Transverse colon (tissue), 4 donors: ENCODE results near the gene PSORS1C2. TPM values are rescaled to one million over a fixed set of nuclear protein-coding genes. Genes with fewer than 3 reads are reported as not detected.

Experiments used
- DNase-seq: peaks from one replicate; pipeline ENCODE4 v3.0.0-alpha.2; 2019
- H3K27ac ChIP-seq, 4 donors: fragments of 200-600 bp; sonication (generic); 2 replicates each; pipeline ENCODE4 v1.5.1; 2016 to 2018; ENCODE audit warnings: inconsistent platforms in 4 of 4
- H3K27me3 ChIP-seq: fragments of 200-600 bp; sonication (generic); 2 replicates; pipeline ENCODE4 v1.5.1; 2017; ENCODE audit warnings: inconsistent platforms
- H3K36me3 ChIP-seq, 4 donors: fragments of 200-600 bp; sonication (generic); 2 replicates each; pipeline ENCODE4 v1.5.1; 2017 to 2019; ENCODE audit warnings: inconsistent platforms in 4 of 4
- H3K4me1 ChIP-seq, 4 donors: fragments of 200-600 bp; sonication (generic); 2 replicates each; pipeline ENCODE4 v1.5.1; 2017 to 2020; ENCODE audit warnings: inconsistent platforms in 4 of 4
- H3K4me3 ChIP-seq, 4 donors: fragments of 200-600 bp; sonication (generic); 1 replicate in 1 of 4; 2 replicates in 3 of 4; pipeline versions ENCODE4 v1.5.1 to v1.6.1; 2017 to 2019; ENCODE audit warnings: inconsistent platforms in 4 of 4
- H3K9me3 ChIP-seq, 2 donors: fragments of 200-600 bp; sonication (generic); 2 replicates each; pipeline ENCODE4 v1.5.1; 2017 to 2019; ENCODE audit warnings: inconsistent platforms in 2 of 2
- CTCF ChIP-seq, 5 experiments: fragments of 200-600 bp in 3 of 5; fragments of 450-650 bp in 2 of 5; sonication (generic) in 3 of 5; IDR thresholded peaks; 1 replicate in 2 of 5; 2 replicates in 3 of 5; pipeline ENCODE4 v1.5.1; 2016 to 2017; ENCODE audit warnings: antibody characterized with exemption in 5 of 5, inconsistent platforms in 3 of 5, mild to moderate bottlenecking in 2 of 5, moderate library complexity in 1 of 5
- EP300 ChIP-seq: sonication (generic); formaldehyde crosslinking; IDR thresholded peaks from one replicate; pipeline ENCODE4 v1.6.1; 2017; ENCODE audit warnings: antibody characterized with exemption, low read depth
- POLR2A ChIP-seq: fragments of 450-650 bp; IDR thresholded peaks from one replicate; pipeline ENCODE4 v1.6.1; 2016; ENCODE audit warnings: antibody characterized with exemption, mild to moderate bottlenecking, moderate library complexity
- POLR2AphosphoS5 ChIP-seq, 3 donors: sonication (generic); formaldehyde crosslinking; IDR thresholded peaks; one replicate each; pipeline ENCODE4 v1.6.1; 2016; ENCODE audit warnings: antibody characterized with exemption in 3 of 3
- WGBS, 2 donors: methylation state at CpG; one replicate each; pipeline ENCODE4 v1.1.5; 2018; ENCODE audit warnings: low coverage in 1 of 2; 5-methylcytosine and 5-hydroxymethylcytosine counted together
- in situ Hi-C, 4 donors: fragments of 200-750 bp; cut with MboI; loops; one replicate each; pipeline versions ENCODE4 v1.15.0 to v1.15.1; 2017; ENCODE audit warnings: low sequenced_read_pairs in 3 of 4, low pct_ligation_motif_present in 1 of 4, low pct_unique_long_range_greater_than_20kb in 1 of 4
- intact Hi-C: fragments of 100-400 bp; cut with DNase I; formaldehyde crosslinking; loops from one replicate; pipeline ENCODE4 v1.15.1; 2023; ENCODE audit warnings: low total_unique reads
- small RNA-seq, 4 donors: library from RNA; depleted of rRNA; stranded (forward); fragments of <200 nt; gene quantifications; one replicate each; pipeline ENCODE3, GENCODE V24; 2016
- total RNA-seq, 4 donors: library from RNA; depleted of rRNA; stranded (reverse); fragments of >200 nt; gene quantifications; one replicate each; pipeline ENCODE4 v1.1.0, GENCODE V29; 2016

Gene PSORS1C2
- total RNA-seq, 4 donors from 2014 or later = not detected

- in situ Hi-C loops = loop anchor here in 1 of 4 donors (25.0 kb wide), 1 partner anchor 630 kb away; no protein-coding TSS in a partner anchor
Observed at GRCh38 chr6:31092238-31092637, 46.6 kb downstream of the PSORS1C2 start.

DNA sequence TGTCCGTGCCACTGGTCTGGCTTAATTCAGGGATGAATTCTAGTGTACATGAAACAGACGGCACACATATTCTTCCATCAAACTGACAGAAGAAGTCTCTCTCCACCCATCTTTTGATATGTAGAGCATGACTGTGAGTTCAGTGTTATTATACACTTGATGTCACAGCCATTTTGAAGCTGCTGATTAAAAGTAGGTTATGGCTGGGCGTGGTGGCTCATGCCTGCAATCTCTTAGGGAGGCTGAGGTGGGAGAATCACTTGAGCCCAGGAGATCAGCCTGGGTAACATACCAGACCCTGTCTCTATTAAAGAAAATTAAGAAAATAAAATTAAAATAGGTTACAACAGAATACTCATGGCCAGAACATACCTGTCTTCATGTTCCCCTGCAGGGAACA, 47.2 kb downstream of the PSORS1C2 start:
- no peaks in the 10 kb centered on the region for H3K27me3 ChIP-seq
- no peaks in the 10 kb centered on the region for H3K36me3 ChIP-seq
- H3K9me3 ChIP-seq = no peaks in the 10 kb centered on the region
- H3K27ac ChIP-seq = peak overlapping the region in 1 of 4 donors; percentile 4
- TF ChIP-seq CTCF (IDR thresholded peaks at IDR 0.05) (no peak), POLR2AphosphoS5 (IDR thresholded peaks at IDR 0.05) (no peak), POLR2A (no peak), EP300 (no peak)
- peak; percentile 33 for DNase-seq
- no peak overlapping the region for H3K4me3 ChIP-seq
- in situ Hi-C loops (loop anchor here in 1 of 4 donors (25.0 kb wide), 1 partner anchor 629 kb away; no protein-coding TSS in a partner anchor), intact Hi-C loops (no loop called here)
- WGBS, 2 donors = 23 to 31% methylated on average over 3 of the region's 3 CpGs
- peaks cover 0 to 47% (median 13%) of the 10 kb centered on the region in 4 donors for H3K4me1 ChIP-seq

More at GRCh38 chr6:31092238-31092637, 46.6 kb downstream of the PSORS1C2 start:
- Histone ChIP-seq H3K9me3 (no peaks in the 10 kb centered on the region), H3K4me1 (peaks cover 0 to 44% (median 13%) of the 10 kb centered on the region in 4 donors), H3K27me3 (no peaks in the 10 kb centered on the region), H3K4me3 (no peak overlapping the region), H3K36me3 (no peaks in the 10 kb centered on the region), H3K27ac (no peak overlapping the region)
- intact Hi-C loops = no loop called here
- TF ChIP-seq POLR2A = no peak
- 87 to 90% methylated on average over 2 of the region's 2 CpGs for WGBS, 2 donors
- DNase-seq = no peak

DNA sequence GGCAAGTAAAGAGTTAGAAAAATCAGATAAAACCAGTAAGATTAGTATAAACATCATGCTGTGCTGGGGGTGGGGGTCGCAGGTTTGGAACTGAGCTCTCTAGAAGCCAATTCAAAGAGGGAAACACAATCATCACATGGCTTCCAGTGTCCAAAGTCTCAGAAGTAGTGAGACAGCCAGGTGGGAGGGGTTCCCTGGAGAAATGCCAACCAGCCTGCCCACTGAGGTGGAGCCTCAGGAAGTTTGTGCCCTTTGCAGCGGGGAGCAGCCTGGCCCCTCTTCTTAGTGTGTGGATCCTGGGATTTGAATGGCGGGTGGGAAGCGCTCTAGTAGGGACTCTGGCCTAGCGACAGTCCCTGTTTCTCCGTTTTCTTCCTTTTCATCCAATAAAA, 47.9 kb downstream of the PSORS1C2 start:
- intact Hi-C loops (no loop called here), in situ Hi-C loops (loop anchor here in 1 of 4 donors (25.0 kb wide), 1 partner anchor 629 kb away; no protein-coding TSS in a partner anchor)
- 50 to 84% methylated on average over 1 to 6 of the region's 6 CpGs for WGBS, 2 donors
- Histone ChIP-seq H3K36me3 (no peaks in the 10 kb centered on the region), H3K4me1 (peaks cover 0 to 47% (median 13%) of the 10 kb centered on the region in 4 donors), H3K27me3 (no peaks in the 10 kb centered on the region), H3K4me3 (no peak overlapping the region), H3K27ac (peak overlapping the region in 1 of 4 donors; percentile 13), H3K9me3 (no peaks in the 10 kb centered on the region)
- DNase-seq = peak; percentile 63
- TF ChIP-seq POLR2AphosphoS5 (IDR thresholded peaks at IDR 0.05) = no peak
- TF ChIP-seq POLR2A = no peak
- no peak for TF ChIP-seq CTCF (IDR thresholded peaks at IDR 0.05)
- TF ChIP-seq EP300 = no peak

DNA sequence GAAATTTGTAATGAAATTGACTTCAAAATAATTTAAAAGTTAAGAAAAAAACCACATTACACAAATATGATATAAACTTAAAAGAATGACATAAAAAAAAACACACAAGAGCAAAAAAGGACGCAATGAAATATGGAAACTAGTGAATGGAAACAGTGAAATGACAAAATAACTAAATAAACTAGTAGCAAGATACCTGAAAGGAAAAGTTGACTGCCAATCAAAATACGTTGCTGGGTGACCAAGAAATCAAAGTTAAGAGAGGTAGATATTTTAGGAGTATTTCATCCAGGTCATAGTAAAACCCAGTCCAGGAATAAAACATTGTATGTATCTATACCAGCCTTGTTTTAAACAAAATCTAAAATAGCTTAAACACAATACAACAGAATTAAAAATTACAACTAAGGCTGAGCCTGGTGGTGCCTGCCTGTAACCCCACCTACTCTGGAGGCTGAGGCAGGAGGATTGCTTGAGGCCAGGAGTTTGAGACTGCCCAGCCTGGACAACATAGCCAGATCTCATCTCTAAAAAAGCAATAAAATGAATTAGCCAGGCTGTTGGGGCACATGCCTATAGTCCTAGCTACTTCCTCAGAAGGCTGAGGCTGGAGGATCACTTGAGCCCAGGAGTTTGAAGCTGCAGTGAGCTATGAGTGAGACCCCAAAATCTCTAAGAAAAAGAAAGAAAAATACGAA, 48.4 kb downstream of the PSORS1C2 start:
- intact Hi-C loops (no loop called here), in situ Hi-C loops (loop anchor here in 1 of 4 donors (25.0 kb wide), 1 partner anchor 628 kb away; no protein-coding TSS in a partner anchor)

More for the DNA sequence above, 48.4 kb downstream of the PSORS1C2 start:
- Histone ChIP-seq H3K4me3 (no peak overlapping the region), H3K27ac (peak overlapping the region in 1 of 4 donors; percentile 13), H3K27me3 (peaks cover 4% of the 10 kb centered on the region), H3K4me1 (peaks cover 0 to 47% (median 13%) of the 10 kb centered on the region in 4 donors), H3K9me3 (no peaks in the 10 kb centered on the region), H3K36me3 (no peaks in the 10 kb centered on the region)
- TF ChIP-seq POLR2A = no peak
- no peak for TF ChIP-seq EP300
- TF ChIP-seq CTCF (IDR thresholded peaks at IDR 0.05) = no peak
- no peak for TF ChIP-seq POLR2AphosphoS5 (IDR thresholded peaks at IDR 0.05)
- DNase-seq = no peak
- 76 to 86% methylated on average over 3 of the region's 3 CpGs for WGBS, 2 donors

Small RNAs within 50 kb of the gene (small RNA-seq; reads per million reads assigned to genes)
- gene POLR2LP1 = 0 reads per million in 4 donors

Other genes with a start within 250 kb of the PSORS1C2 start
- 10 to 100 TPM in 1 of 4 donors, 1 to 10 TPM in 3; 2.0 to 44.5 (median 6.8) TPM for gene GTF2H4, start 230.9 kb downstream of the PSORS1C2 start, total RNA-seq
- 10 to 100 TPM; 13.1 to 64.7 (median 25.8) TPM for gene VARS2, start 224.8 kb downstream of the PSORS1C2 start, total RNA-seq
- not detected for gene SFTA2, start 206.9 kb downstream of the PSORS1C2 start, total RNA-seq
- gene MUCL3, start 198.1 kb downstream of the PSORS1C2 start, total RNA-seq = under 1 TPM in 2 of 4 donors, not detected in 2; 0.16 to 0.41 TPM
- gene MUC21, start 155.3 kb downstream of the PSORS1C2 start, total RNA-seq = not detected
- not detected for gene MUC22, start 128.6 kb downstream of the PSORS1C2 start, total RNA-seq
- gene C6orf15, start 26.5 kb downstream of the PSORS1C2 start, total RNA-seq = not detected
- gene PSORS1C1, start 24.3 kb downstream of the PSORS1C2 start, total RNA-seq = 10 to 100 TPM in 2 of 4 donors, 1 to 10 TPM in 2; 8.8 to 19.0 (median 13.4) TPM
- gene CDSN, start 18.6 kb downstream of the PSORS1C2 start, total RNA-seq = not detected
- gene CCHCR1, start 18.7 kb upstream of the PSORS1C2 start, total RNA-seq = 10 to 100 TPM; 15.0 to 44.1 (median 29.9) TPM
- 1 to 10 TPM; 1.6 to 5.2 (median 3.1) TPM for gene TCF19, start 19.5 kb upstream of the PSORS1C2 start, total RNA-seq
- 100 to 1,000 TPM in 1 of 4 donors, 10 to 100 TPM in 3; 11.5 to 434 (median 29.2) TPM for gene POU5F1, start 31.6 kb upstream of the PSORS1C2 start, total RNA-seq
- 1,000 to 10,000 TPM in 3 of 4 donors, 100 to 1,000 TPM in 1; 200 to 1,614 (median 1,271) TPM for gene HLA-C, start 133.0 kb upstream of the PSORS1C2 start, total RNA-seq
- gene HLA-B, start 218.1 kb upstream of the PSORS1C2 start, total RNA-seq = 1,000 to 10,000 TPM in 3 of 4 donors, 100 to 1,000 TPM in 1; 915 to 3,432 (median 2,814) TPM